Osteocyte (in vitro differentiated cells): ENCODE results near the gene PHEX. TPM values are rescaled to one million over a fixed set of nuclear protein-coding genes. Genes with fewer than 3 reads are reported as not detected.
"Not testable (repeated sequence)": the region's sequence is repeated elsewhere in the genome, so short reads cannot be mapped to it uniquely, and the experiment has no call there.

Experiments
- DNase-seq: peaks from one replicate; pipeline ENCODE4 v3.0.0; 2021; ENCODE audit warnings: mixed read lengths; ENCODE audit not compliant: unreplicated experiment; ENCODE audit errors: extremely low spot score
- H3K27ac Mint-ChIP-seq: one replicate; pipeline ENCODE4 v1.8.0; 2021; ENCODE audit warnings: mild to moderate bottlenecking, mixed read lengths; ENCODE audit not compliant: unreplicated experiment
- H3K27me3 Mint-ChIP-seq: one replicate; pipeline ENCODE4 v1.8.0; 2021; ENCODE audit warnings: mixed read lengths; ENCODE audit not compliant: unreplicated experiment
- H3K36me3 Mint-ChIP-seq: one replicate; pipeline ENCODE4 v1.8.0; 2021; ENCODE audit warnings: mixed read lengths; ENCODE audit not compliant: unreplicated experiment
- H3K4me1 Mint-ChIP-seq: one replicate; pipeline ENCODE4 v1.8.0; 2021; ENCODE audit warnings: mixed read lengths; ENCODE audit not compliant: unreplicated experiment
- H3K4me3 Mint-ChIP-seq: one replicate; pipeline ENCODE4 v1.8.0; 2021; ENCODE audit warnings: mild to moderate bottlenecking, moderate library complexity, mixed read lengths; ENCODE audit not compliant: unreplicated experiment
- H3K9me3 Mint-ChIP-seq: one replicate; pipeline ENCODE4 v1.8.0; 2021; ENCODE audit warnings: mixed read lengths; ENCODE audit not compliant: unreplicated experiment
- total RNA-seq: library from RNA; stranded (reverse); gene quantifications from 2 replicates; pipeline ENCODE4 v1.2.1, GENCODE V29; 2021
- TF ChIP-seq, protein P1 (sequence below): fragments of 200-600 bp; sonication (generic); IDR thresholded peaks from 2 replicates; pipeline ENCODE4 v1.5.0; 2021; ENCODE audit warnings: antibody characterized with exemption, mild to moderate bottlenecking, moderate library complexity

Gene PHEX
- total RNA-seq, 1 donor from 2014 or later: 1.6 TPM

DNA sequence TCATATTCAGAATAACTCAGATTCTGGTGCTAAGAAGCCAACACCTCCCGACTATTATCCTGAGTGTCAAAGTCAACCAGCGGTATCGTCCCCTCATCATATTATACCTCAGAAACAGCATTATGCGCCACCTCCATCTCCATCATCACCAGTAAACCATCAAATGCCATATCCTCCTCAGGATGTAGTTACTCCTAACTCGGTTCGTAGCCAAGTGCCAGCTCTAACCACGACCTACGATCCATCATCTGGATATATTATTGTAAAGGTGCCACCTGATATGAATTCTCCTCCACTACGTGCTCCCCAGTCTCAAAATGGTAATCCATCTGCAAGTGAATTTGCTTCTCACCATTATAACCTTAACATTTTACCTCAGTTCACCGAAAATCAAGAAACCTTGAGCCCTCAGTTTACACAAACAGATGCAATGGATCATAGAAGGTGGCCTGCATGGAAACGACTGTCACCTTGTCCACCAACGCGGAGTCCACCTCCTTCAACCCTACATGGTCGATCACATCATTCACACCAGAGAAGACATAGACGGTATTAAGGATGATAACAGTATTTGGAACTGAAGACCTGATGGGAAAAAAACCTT lies 241.7 kb downstream of the PHEX start:
- TF ChIP-seq, protein P1, sequence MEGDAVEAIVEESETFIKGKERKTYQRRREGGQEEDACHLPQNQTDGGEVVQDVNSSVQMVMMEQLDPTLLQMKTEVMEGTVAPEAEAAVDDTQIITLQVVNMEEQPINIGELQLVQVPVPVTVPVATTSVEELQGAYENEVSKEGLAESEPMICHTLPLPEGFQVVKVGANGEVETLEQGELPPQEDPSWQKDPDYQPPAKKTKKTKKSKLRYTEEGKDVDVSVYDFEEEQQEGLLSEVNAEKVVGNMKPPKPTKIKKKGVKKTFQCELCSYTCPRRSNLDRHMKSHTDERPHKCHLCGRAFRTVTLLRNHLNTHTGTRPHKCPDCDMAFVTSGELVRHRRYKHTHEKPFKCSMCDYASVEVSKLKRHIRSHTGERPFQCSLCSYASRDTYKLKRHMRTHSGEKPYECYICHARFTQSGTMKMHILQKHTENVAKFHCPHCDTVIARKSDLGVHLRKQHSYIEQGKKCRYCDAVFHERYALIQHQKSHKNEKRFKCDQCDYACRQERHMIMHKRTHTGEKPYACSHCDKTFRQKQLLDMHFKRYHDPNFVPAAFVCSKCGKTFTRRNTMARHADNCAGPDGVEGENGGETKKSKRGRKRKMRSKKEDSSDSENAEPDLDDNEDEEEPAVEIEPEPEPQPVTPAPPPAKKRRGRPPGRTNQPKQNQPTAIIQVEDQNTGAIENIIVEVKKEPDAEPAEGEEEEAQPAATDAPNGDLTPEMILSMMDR: no peak
- H3K27ac Mint-ChIP-seq: no peak overlapping the region
- H3K36me3 Mint-ChIP-seq: no peaks in the 10 kb centered on the region
- peaks cover 6% of the 10 kb centered on the region for H3K9me3 Mint-ChIP-seq
- H3K4me1 Mint-ChIP-seq: no peaks in the 10 kb centered on the region
- DNase-seq: no peak
- no peak overlapping the region for H3K4me3 Mint-ChIP-seq
- no peaks in the 10 kb centered on the region for H3K27me3 Mint-ChIP-seq

DNA sequence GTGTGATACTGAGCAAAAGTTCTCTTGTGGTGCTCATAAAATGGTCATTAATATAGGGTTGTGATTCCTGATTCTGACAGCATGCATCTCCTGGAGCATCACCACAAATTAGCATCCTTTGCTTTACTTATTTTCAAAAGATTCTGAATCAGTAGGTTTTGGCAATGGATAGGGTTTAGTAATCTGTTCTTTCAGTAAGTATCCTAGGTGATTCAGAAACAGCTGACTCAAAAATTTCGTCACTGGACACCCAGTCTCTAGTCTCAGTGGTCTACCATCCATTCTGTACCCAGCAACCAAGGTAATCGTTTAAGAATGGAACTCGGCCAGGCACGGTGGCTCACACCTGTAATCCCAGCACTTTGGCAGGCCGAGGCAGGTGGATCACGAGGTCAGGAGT lies 244.7 kb downstream of the PHEX start:
- no peaks in the 10 kb centered on the region for H3K4me1 Mint-ChIP-seq
- H3K4me3 Mint-ChIP-seq: no peak overlapping the region
- no peaks in the 10 kb centered on the region for H3K36me3 Mint-ChIP-seq
- peaks cover 15% of the 10 kb centered on the region for H3K9me3 Mint-ChIP-seq
- no peaks in the 10 kb centered on the region for H3K27me3 Mint-ChIP-seq
- no peak overlapping the region for H3K27ac Mint-ChIP-seq
- TF ChIP-seq, protein P1: no peak
- DNase-seq: no peak

DNA sequence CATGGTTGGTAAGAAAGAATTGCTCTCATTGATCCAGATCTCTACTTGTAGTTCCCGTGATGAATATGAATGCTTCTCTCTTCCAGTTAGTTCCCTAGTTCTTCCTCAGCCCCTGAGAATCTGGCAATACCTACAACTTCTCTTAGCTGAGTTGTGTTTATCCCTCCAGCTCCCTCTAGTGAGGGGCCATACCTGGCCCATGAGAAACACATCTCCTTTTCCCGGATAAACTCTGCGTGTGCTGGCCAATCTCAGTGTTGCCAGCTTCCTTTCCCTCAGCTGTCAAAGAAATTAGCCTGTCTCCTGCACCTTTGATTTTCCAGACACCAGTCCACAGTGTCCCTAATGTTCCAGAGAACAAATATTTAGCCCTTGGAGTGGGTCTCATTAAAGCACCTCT lies 246.2 kb downstream of the PHEX start:
- no peak for DNase-seq
- Mint-ChIP-seq H3K4me1 (no peaks in the 10 kb centered on the region), H3K36me3 (no peaks in the 10 kb centered on the region), H3K4me3 (no peak overlapping the region), H3K27ac (no peak overlapping the region), H3K27me3 (no peaks in the 10 kb centered on the region), H3K9me3 (peaks cover 27% of the 10 kb centered on the region)
- TF ChIP-seq, protein P1: peak; percentile 13

DNA sequence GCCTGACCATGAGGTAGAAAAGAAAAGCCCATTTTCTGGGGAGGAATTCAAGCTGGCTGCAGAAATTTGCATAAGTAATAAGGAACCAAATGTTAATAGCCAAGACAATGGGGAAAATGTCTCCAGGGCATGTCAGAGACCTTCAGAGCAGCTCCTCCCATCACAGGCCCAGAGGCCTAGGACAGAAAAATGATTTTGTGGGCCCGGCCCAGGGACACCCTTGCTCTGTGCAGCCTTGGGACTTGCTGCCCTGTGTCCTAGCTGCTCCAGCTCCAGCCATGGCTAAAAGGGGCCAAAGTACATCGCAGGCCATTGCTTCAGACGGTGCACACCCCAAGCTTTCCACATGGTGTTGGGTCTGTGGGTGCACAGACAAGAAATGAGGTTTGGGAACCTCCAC lies 257.1 kb downstream of the PHEX start:
- DNase-seq, H3K4me3 Mint-ChIP-seq, H3K27me3 Mint-ChIP-seq, H3K9me3 Mint-ChIP-seq, H3K36me3 Mint-ChIP-seq, H3K4me1 Mint-ChIP-seq, H3K27ac Mint-ChIP-seq: not testable (repeated sequence)

DNA sequence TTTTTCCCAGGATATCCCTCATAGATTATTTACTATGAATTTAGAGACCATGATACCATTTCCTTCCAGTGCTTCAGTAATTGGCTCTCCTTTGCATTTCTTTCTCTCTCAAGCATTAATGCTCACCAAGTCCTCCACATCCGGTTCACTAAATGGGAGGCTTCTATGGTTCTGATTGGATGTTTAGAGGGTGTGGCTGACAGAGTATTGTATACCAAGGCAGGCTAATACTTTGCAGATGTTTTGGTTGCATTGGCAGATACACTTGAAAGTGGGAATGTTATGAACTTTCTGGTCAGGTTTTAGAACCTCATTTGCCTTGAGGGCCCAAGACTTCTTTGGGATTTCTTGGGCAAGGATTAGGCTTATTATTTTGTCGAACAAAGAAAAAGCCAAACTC lies 264.7 kb downstream of the PHEX start:
- Mint-ChIP-seq H3K27me3 (no peaks in the 10 kb centered on the region), H3K4me1 (peaks cover 19% of the 10 kb centered on the region), H3K4me3 (no peak overlapping the region), H3K36me3 (no peaks in the 10 kb centered on the region), H3K27ac (no peak overlapping the region), H3K9me3 (no peaks in the 10 kb centered on the region)
- DNase-seq: no peak
- TF ChIP-seq, protein P1: no peak

DNA sequence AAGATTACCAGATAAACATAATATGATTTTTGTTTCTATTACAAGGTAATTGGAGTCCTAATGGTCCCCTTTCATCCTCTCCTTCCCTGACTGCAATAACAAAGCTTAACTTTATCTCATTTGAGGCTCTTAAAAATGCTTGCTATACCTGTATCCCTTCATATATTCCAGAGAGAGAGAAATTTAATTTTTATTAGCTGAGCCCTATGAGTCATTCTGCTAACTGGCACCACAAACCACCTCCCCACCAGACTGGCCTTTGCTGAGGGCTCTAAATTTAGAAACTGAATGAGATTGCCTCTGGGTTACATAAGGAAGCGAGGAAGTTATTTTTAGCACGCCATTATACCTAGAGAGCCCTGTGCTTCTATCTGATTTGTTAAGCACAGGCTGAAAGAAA lies 268.0 kb downstream of the PHEX start:
- DNase-seq: no peak
- H3K4me3 Mint-ChIP-seq: no peak overlapping the region

More for the DNA sequence above, 268.0 kb downstream of the PHEX start:
- Mint-ChIP-seq H3K4me1 (peaks cover 19% of the 10 kb centered on the region), H3K27me3 (no peaks in the 10 kb centered on the region), H3K36me3 (no peaks in the 10 kb centered on the region), H3K27ac (peak overlapping the region; percentile 52), H3K9me3 (no peaks in the 10 kb centered on the region)
- TF ChIP-seq, protein P1: no peak
